CD4-positive, alpha-beta T cell treated with Interferon alpha-2 for 1 hour (primary cell): ENCODE measurements around the gene PIK3CB.
"Not testable (repeated sequence)": the region's sequence is repeated elsewhere in the genome, so short reads cannot be mapped to it uniquely, and the experiment has no call there.

ENCODE experiments used
- DNase-seq, 2 donors: peaks; one replicate each; pipeline ENCODE4 v3.0.0-alpha.2; 2020 to 2022

PIK3CB gene

GRCh38 chr3:138834596-138835396 is at the start of gene PIK3CB:
Gene PIK3CB, minus strand, starts transcription at chr3:138834928. Its CDS starts 75,585 bp downstream, at chr3:138759343.
- peak; percentile 81 to 87 for DNase-seq

- no peak for DNase-seq
Observed at GRCh38 chr3:138881233-138881632, 46.5 kb upstream of the PIK3CB start.

GRCh38 chr3:138879541-138880380 is 45.0 kb upstream of the PIK3CB start:
- no peak for DNase-seq

- DNase-seq: no peak
Observed at GRCh38 chr3:138877226-138877625, 42.5 kb upstream of the PIK3CB start.

- peak; percentile 2 to 21 for DNase-seq
Observed at GRCh38 chr3:138875754-138876664, 41.3 kb upstream of the PIK3CB start.

GRCh38 chr3:138875096-138875753 is 40.5 kb upstream of the PIK3CB start:
- no peak for DNase-seq

- DNase-seq: no peak
Observed at GRCh38 chr3:138873471-138874278, 38.9 kb upstream of the PIK3CB start.

GRCh38 chr3:138872632-138873031 is 37.9 kb upstream of the PIK3CB start:
- no peak for DNase-seq

- no peak for DNase-seq
Observed at GRCh38 chr3:138867996-138868395, 33.3 kb upstream of the PIK3CB start.

- DNase-seq: no peak
Observed at GRCh38 chr3:138863776-138864113, 29.0 kb upstream of the PIK3CB start.

- peak in 1 of 2 donors; percentile 19 for DNase-seq
Observed at GRCh38 chr3:138862924-138863775, 28.4 kb upstream of the PIK3CB start.

- no peak for DNase-seq
Observed at GRCh38 chr3:138862531-138862923, 27.8 kb upstream of the PIK3CB start.

- DNase-seq: no peak
Observed at GRCh38 chr3:138861798-138862197, 27.1 kb upstream of the PIK3CB start.

GRCh38 chr3:138856799-138857198 is 22.1 kb upstream of the PIK3CB start:
- DNase-seq: no peak

- DNase-seq: no peak
Observed at GRCh38 chr3:138854940-138855339, 20.2 kb upstream of the PIK3CB start.

GRCh38 chr3:138854204-138854603 is 19.5 kb upstream of the PIK3CB start:
- DNase-seq: no peak

- no peak for DNase-seq
Observed at GRCh38 chr3:138850151-138850550, 15.4 kb upstream of the PIK3CB start.

- DNase-seq: no peak
Observed at GRCh38 chr3:138849222-138849940, 14.7 kb upstream of the PIK3CB start.

GRCh38 chr3:138848696-138849095 is 14.0 kb upstream of the PIK3CB start:
- no peak for DNase-seq

- DNase-seq: not testable (repeated sequence)
Observed at GRCh38 chr3:138846824-138847223, 12.1 kb upstream of the PIK3CB start.
